HCT116 (cell line): ENCODE data around the gene MN1. TPM values are rescaled to one million over a fixed set of nuclear protein-coding genes. Genes with fewer than 3 reads are reported as not detected.

Experiments
- ATAC-seq: fragments of 200-7000 bp; cut with Tn5 transposase; 2 replicates; pipeline ENCODE4 v1.9.1; 2020; ENCODE audit warnings: mild to moderate bottlenecking, moderate library complexity
- BruUV-seq: library from RNA; stranded (reverse); fragments of 400-500 nt; replicated peaks from 2 replicates; lab custom pipeline; 2021; lab: Mats Ljungman, UMichigan
- CTCF ChIA-PET: fragments of 300-600 bp; sonication (Branson Sonifier 250); formaldehyde crosslinking; loops from one replicate; lab custom pipeline; 2021; ENCODE audit warnings: antibody characterized with exemption; lab: Charles Lee
- POLR2A ChIA-PET: fragments of 300-600, 350-600 bp; sonication (Branson Sonifier 250); formaldehyde crosslinking; loops from one replicate; lab custom pipeline; 2021; ENCODE audit warnings: antibody characterized with exemption; lab: Charles Lee
- RAD21 ChIA-PET, 2 experiments: fragments of 300-600 bp; sonication (Branson Sonifier 250); formaldehyde crosslinking; loops; one replicate each; lab custom pipeline; 2023; ENCODE audit warnings: low total read pairs in 2 of 2; ENCODE audit not compliant: uncharacterized antibody in 2 of 2, unreplicated experiment in 2 of 2, low non-redundant PET in 1 of 2; lab: Charles Lee
- DNase-seq: peaks from one replicate; pipeline ENCODE4 v3.0.0-alpha.2; 2010; ENCODE audit warnings: low read depth, low spot score
- H2AFZ ChIP-seq: fragments of 200-600 bp; shearing (Covaris generic), sonication (generic); 2 replicates; pipeline ENCODE4 v1.6.1; 2017; ENCODE audit warnings: low read depth, mixed run types, mixed read lengths, antibody characterized with exemption, low read length; ENCODE audit not compliant: poor library complexity, severe bottlenecking
- H3K27ac ChIP-seq: 2 replicates; pipeline ENCODE4 v1.5.1; 2012; ENCODE audit warnings: low read depth, low read length
- H3K27me3 ChIP-seq: fragments of 200-600 bp; sonication (generic); 2 replicates; pipeline ENCODE4 v1.6.1; 2016; ENCODE audit warnings: mixed run types, low read length, mixed read lengths; ENCODE audit not compliant: insufficient read depth
- H3K36me3 ChIP-seq, 2 experiments: fragments of 200-500 bp in 1 of 2; fragments of 200-600 bp in 1 of 2; sonication (Bioruptor generic) in 1 of 2; sonication (generic) in 1 of 2; 2 replicates each; pipeline versions ENCODE4 v1.5.1 to v1.6.1; 2014 to 2016; ENCODE audit warnings: low read length in 2 of 2, inconsistent platforms in 1 of 2, mixed read lengths in 1 of 2, mixed run types in 1 of 2; ENCODE audit not compliant: insufficient read depth in 2 of 2, control insufficient read depth in 1 of 2
- H3K4me1 ChIP-seq, 2 experiments: fragments of 200-600 bp in 1 of 2; sonication (generic) in 1 of 2; 2 replicates each; pipeline versions ENCODE4 v1.5.1 to v1.6.1; 2012 to 2017; ENCODE audit warnings: low read length in 2 of 2, inconsistent platforms in 1 of 2, mild to moderate bottlenecking in 1 of 2, mixed read lengths in 1 of 2, mixed run types in 1 of 2, moderate library complexity in 1 of 2; ENCODE audit not compliant: insufficient read depth in 2 of 2, control insufficient read depth in 1 of 2
- H3K4me2 ChIP-seq: fragments of 200-600 bp; sonication (generic); 2 replicates; pipeline ENCODE4 v1.6.1; 2017; ENCODE audit warnings: mixed run types, low read length, mixed read lengths
- H3K4me3 ChIP-seq, 2 experiments: fragments of 200-600 bp in 1 of 2; sonication (generic) in 1 of 2; replicated peaks in 1 of 2; 2 replicates each; pipeline ENCODE4 v1.5.1; 2011 to 2016; ENCODE audit warnings: low read length in 2 of 2, control low read depth in 1 of 2, low read depth in 1 of 2, mild to moderate bottlenecking in 1 of 2, mixed read lengths in 1 of 2, mixed run types in 1 of 2
- H3K79me2 ChIP-seq: fragments of 200-600 bp; sonication (generic); 2 replicates; pipeline ENCODE4 v1.6.1; 2017; ENCODE audit warnings: mild to moderate bottlenecking, mixed run types, low read length, moderate library complexity, mixed read lengths; ENCODE audit not compliant: insufficient read depth
- H3K9ac ChIP-seq: fragments of 200-600 bp; sonication (generic); 2 replicates; pipeline ENCODE4 v1.6.1; 2016; ENCODE audit warnings: low read length, mixed read lengths
- H3K9me2 ChIP-seq: fragments of 200-600 bp; sonication (generic), shearing (Covaris generic); 2 replicates; pipeline ENCODE4 v1.6.1; 2017; ENCODE audit warnings: mixed run types, mild to moderate bottlenecking, moderate library complexity; ENCODE audit not compliant: insufficient read depth
- H3K9me3 ChIP-seq, 2 experiments: fragments of 200-500 bp in 1 of 2; fragments of 200-600 bp in 1 of 2; sonication (Bioruptor generic) in 1 of 2; sonication (generic) in 1 of 2; 2 replicates each; pipeline ENCODE4 v1.6.1; 2014 to 2017; ENCODE audit warnings: low read length in 2 of 2, mixed read lengths in 2 of 2, inconsistent platforms in 1 of 2, low read depth in 1 of 2, mild to moderate bottlenecking in 1 of 2, mixed run types in 1 of 2, moderate library complexity in 1 of 2; ENCODE audit not compliant: control insufficient read depth in 1 of 2, insufficient read depth in 1 of 2
- H4K20me1 ChIP-seq: fragments of 200-600 bp; sonication (generic), shearing (Covaris generic); 2 replicates; pipeline ENCODE4 v1.6.1; 2017; ENCODE audit warnings: mixed run types, mild to moderate bottlenecking, moderate library complexity; ENCODE audit not compliant: insufficient read depth
- EZH2 ChIP-seq: fragments of 200-600 bp; sonication (generic); IDR thresholded peaks from 2 replicates; pipeline ENCODE4 v1.6.1; 2017; ENCODE audit warnings: antibody characterized with exemption, mixed run types
- MAX ChIP-seq: IDR thresholded peaks from 2 replicates; pipeline ENCODE4 v1.6.1; 2012
- POLR2AphosphoS5 ChIP-seq: IDR thresholded peaks from 2 replicates; pipeline ENCODE4 v1.6.1; 2011; ENCODE audit warnings: mild to moderate bottlenecking, low read depth, low read length, moderate library complexity
- intact Hi-C: fragments of 100-400 bp; cut with micrococcal nuclease; formaldehyde crosslinking; loops from 2 replicates; pipeline ENCODE4 v1.10.0; 2022
- total RNA-seq: library from RNA; stranded (reverse); gene quantifications from one replicate; pipeline ENCODE4 v1.2.1, GENCODE V29; 2021; ENCODE audit not compliant: unreplicated experiment
- TF ChIP-seq, protein P1 (sequence below): IDR thresholded peaks from 2 replicates; pipeline ENCODE4 v1.6.1; 2012; ENCODE audit warnings: low read depth

Gene MN1
- total RNA-seq, 1 experiment from 2014 or later, result 2.9 TPM

DNA sequence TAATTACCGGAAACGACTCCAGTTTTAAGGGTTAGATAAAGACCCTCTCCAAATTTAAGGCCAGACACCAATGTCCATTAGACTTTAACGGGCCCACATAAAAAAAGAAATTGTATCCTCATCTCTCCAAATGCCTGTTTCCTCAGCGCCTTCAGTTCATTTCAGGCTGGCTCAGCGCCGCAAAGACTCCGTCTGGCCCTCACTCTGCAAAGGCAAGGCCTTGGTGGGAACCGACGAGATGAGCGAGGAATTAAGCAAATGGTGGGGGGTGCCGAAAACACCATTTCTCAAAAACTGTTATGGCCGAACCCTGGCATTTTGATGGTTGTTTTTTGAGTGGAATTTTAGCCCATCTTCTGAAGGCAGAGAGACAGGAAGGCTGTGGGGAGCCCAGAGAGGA, 15.7 kb downstream of the MN1 start (continued):
- TF ChIP-seq, protein P1, sequence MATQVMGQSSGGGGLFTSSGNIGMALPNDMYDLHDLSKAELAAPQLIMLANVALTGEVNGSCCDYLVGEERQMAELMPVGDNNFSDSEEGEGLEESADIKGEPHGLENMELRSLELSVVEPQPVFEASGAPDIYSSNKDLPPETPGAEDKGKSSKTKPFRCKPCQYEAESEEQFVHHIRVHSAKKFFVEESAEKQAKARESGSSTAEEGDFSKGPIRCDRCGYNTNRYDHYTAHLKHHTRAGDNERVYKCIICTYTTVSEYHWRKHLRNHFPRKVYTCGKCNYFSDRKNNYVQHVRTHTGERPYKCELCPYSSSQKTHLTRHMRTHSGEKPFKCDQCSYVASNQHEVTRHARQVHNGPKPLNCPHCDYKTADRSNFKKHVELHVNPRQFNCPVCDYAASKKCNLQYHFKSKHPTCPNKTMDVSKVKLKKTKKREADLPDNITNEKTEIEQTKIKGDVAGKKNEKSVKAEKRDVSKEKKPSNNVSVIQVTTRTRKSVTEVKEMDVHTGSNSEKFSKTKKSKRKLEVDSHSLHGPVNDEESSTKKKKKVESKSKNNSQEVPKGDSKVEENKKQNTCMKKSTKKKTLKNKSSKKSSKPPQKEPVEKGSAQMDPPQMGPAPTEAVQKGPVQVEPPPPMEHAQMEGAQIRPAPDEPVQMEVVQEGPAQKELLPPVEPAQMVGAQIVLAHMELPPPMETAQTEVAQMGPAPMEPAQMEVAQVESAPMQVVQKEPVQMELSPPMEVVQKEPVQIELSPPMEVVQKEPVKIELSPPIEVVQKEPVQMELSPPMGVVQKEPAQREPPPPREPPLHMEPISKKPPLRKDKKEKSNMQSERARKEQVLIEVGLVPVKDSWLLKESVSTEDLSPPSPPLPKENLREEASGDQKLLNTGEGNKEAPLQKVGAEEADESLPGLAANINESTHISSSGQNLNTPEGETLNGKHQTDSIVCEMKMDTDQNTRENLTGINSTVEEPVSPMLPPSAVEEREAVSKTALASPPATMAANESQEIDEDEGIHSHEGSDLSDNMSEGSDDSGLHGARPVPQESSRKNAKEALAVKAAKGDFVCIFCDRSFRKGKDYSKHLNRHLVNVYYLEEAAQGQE, result no peak
- TF ChIP-seq EZH2 (no peak), MAX (no peak)

DNA sequence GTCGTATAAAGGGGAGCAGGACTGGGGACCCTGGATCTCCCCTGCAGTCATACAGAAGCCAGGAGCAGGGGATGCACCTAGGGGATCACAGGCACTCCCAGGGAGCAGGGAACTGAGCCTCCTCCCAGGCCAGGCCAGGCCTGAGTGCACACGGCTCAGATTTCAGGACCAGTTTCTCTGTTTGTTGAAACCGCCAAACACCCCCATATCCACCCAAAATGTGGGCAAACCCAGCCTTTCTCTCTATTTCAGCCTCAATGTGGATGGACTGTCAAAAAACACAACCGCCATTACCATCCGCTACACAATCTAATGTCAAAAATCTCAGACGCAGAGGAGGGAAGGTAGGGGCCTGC, 17.5 kb downstream of the MN1 start:
- no peak overlapping the region for H2AFZ ChIP-seq
- intact Hi-C loops, result no loop called here
- no peaks in the 10 kb centered on the region for H3K9me2 ChIP-seq
- H3K4me3 ChIP-seq, result no peak overlapping the region
- H3K9me3 ChIP-seq, result no peaks in the 10 kb centered on the region
- TF ChIP-seq MAX (no peak), POLR2AphosphoS5 (no peak)
- TF ChIP-seq, all 23 proteins: peak for 0
- Histone ChIP-seq H3K27me3 (no peaks in the 10 kb centered on the region), H3K4me1 (no peaks in the 10 kb centered on the region), H4K20me1 (no peaks in the 10 kb centered on the region), H3K27ac (no peak overlapping the region), H3K79me2 (no peaks in the 10 kb centered on the region), H3K4me2 (no peak overlapping the region), H3K36me3 (no peaks in the 10 kb centered on the region), H3K9ac (no peak overlapping the region)
- ChIA-PET RAD21 (no interaction called here), POLR2A (no interaction called here), CTCF (no interaction called here)
- DNase-seq, result no peak
- no peak for ATAC-seq
- no TSS peak for BruUV-seq
